Astrocyte (in vitro differentiated cells and primary cell): ENCODE results near the gene NFIA. TPM values are rescaled to one million over a fixed set of nuclear protein-coding genes. Genes with fewer than 3 reads are reported as not detected.
A peak's percentile ranks its signal among the peaks of the same experiment; 100 is the strongest.

Experiments used
- DNase-seq: peaks from one replicate; pipeline ENCODE4 v3.0.0-alpha.2; 2010; ENCODE audit warnings: low read depth
- FAIRE-seq: peaks from 2 replicates; lab custom pipeline; 2011; peaks lifted over from hg19 to GRCh38; lab: Jason Lieb, UNC
- H2AFZ ChIP-seq: 2 replicates; pipeline ENCODE4 v1.6.0; 2012; ENCODE audit warnings: low read depth, low read length, inconsistent platforms
- H3K27ac ChIP-seq: 2 replicates; pipeline ENCODE4 v1.5.1; 2011; ENCODE audit warnings: low read depth, low read length, inconsistent platforms
- H3K27me3 ChIP-seq: 2 replicates; pipeline ENCODE4 v1.6.0; 2011; ENCODE audit warnings: low read length, inconsistent platforms; ENCODE audit not compliant: insufficient read depth
- H3K36me3 ChIP-seq: 2 replicates; pipeline ENCODE4 v1.5.1; 2011; ENCODE audit warnings: low read length, inconsistent platforms; ENCODE audit not compliant: insufficient read depth
- H3K4me1 ChIP-seq: 2 replicates; pipeline ENCODE4 v1.5.1; 2011; ENCODE audit warnings: low read length, inconsistent platforms; ENCODE audit not compliant: insufficient read depth
- H3K4me2 ChIP-seq: 2 replicates; pipeline ENCODE4 v1.6.0; 2012; ENCODE audit warnings: low read length, inconsistent platforms
- H3K4me3 ChIP-seq: 2 replicates; pipeline ENCODE4 v1.5.1; 2011; ENCODE audit warnings: low read depth, mild to moderate bottlenecking, low read length, inconsistent platforms; ENCODE audit not compliant: insufficient read depth
- H3K79me2 ChIP-seq: 2 replicates; pipeline ENCODE4 v1.6.0; 2012; ENCODE audit warnings: mild to moderate bottlenecking, low read length, inconsistent platforms; ENCODE audit not compliant: insufficient read depth
- H3K9ac ChIP-seq: 2 replicates; pipeline ENCODE4 v1.6.0; 2012; ENCODE audit warnings: mild to moderate bottlenecking, low read length, inconsistent platforms
- H3K9me3 ChIP-seq: 2 replicates; pipeline ENCODE4 v1.5.1; 2012; ENCODE audit warnings: low read depth, mild to moderate bottlenecking, low read length, inconsistent platforms; ENCODE audit not compliant: insufficient read depth
- H4K20me1 ChIP-seq: 2 replicates; pipeline ENCODE4 v1.6.0; 2012; ENCODE audit warnings: low read length, inconsistent platforms; ENCODE audit not compliant: insufficient read depth
- H3K27ac Mint-ChIP-seq: one replicate; pipeline ENCODE4 v1.8.0; 2021; ENCODE audit warnings: mild to moderate bottlenecking, mixed read lengths; ENCODE audit not compliant: unreplicated experiment
- H3K27me3 Mint-ChIP-seq: one replicate; pipeline ENCODE4 v1.8.0; 2021; ENCODE audit warnings: low read depth, mixed read lengths; ENCODE audit not compliant: unreplicated experiment
- H3K36me3 Mint-ChIP-seq: one replicate; pipeline ENCODE4 v1.8.0; 2021; ENCODE audit warnings: low read depth, mixed read lengths; ENCODE audit not compliant: unreplicated experiment
- H3K4me1 Mint-ChIP-seq: one replicate; pipeline ENCODE4 v1.8.0; 2021; ENCODE audit warnings: low read depth, mixed read lengths; ENCODE audit not compliant: unreplicated experiment
- H3K4me3 Mint-ChIP-seq: one replicate; pipeline ENCODE4 v1.8.0; 2021; ENCODE audit warnings: mild to moderate bottlenecking, moderate library complexity, mixed read lengths; ENCODE audit not compliant: unreplicated experiment
- H3K9me3 Mint-ChIP-seq: one replicate; pipeline ENCODE4 v1.8.0; 2021; ENCODE audit warnings: mild to moderate bottlenecking, mixed read lengths; ENCODE audit not compliant: unreplicated experiment
- EZH2 ChIP-seq: IDR thresholded peaks from 2 replicates; pipeline ENCODE4 v1.6.1; 2012; ENCODE audit warnings: mild to moderate bottlenecking, low read length, inconsistent platforms; ENCODE audit not compliant: insufficient read depth
- total RNA-seq: library from RNA; stranded (reverse); gene quantifications from 2 replicates; pipeline ENCODE4 v1.2.1, GENCODE V29; 2021
- TF ChIP-seq, protein P1 (sequence below): IDR thresholded peaks from 2 replicates; pipeline ENCODE4 v1.5.1; 2011; ENCODE audit warnings: low read depth, mild to moderate bottlenecking, inconsistent platforms, low read length, moderate library complexity; ENCODE audit not compliant: insufficient read depth

Gene NFIA
- total RNA-seq, 1 donor from 2014 or later: 4.6 TPM

DNA sequence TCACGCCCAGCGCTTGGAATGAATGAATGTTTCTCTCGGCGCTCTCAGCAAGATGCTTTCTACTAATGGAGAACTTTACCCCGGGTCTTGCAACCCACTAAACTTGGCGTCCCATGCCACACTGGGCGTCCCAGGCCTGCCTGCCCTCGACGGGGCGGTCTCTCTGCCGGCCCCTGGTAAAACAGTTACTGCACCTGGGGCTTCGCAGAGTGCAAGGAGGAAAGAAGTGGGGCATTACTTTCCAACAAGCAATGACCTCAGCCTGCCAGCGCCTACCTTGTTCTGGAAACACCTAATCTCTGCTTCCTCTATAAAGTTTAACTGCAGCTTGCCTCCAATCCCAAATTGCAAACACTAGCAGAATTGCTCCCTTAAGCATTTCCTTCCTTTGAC, 27.8 kb upstream of the NFIA start:
- peaks cover 6% of the 10 kb centered on the region for H3K4me1 Mint-ChIP-seq
- H3K9me3 Mint-ChIP-seq: no peaks in the 10 kb centered on the region
- Histone ChIP-seq H3K9me3 (no peaks in the 10 kb centered on the region), H3K27me3 (peaks cover 57% of the 10 kb centered on the region), H3K79me2 (no peaks in the 10 kb centered on the region), H4K20me1 (peaks cover 7% of the 10 kb centered on the region), H3K4me1 (peaks cover 3% of the 10 kb centered on the region), H3K36me3 (no peaks in the 10 kb centered on the region), H2AFZ (no peak overlapping the region), H3K9ac (no peak overlapping the region), H3K4me2 (no peak overlapping the region), H3K4me3 (no peak overlapping the region), H3K27ac (no peak overlapping the region)
- TF ChIP-seq, protein P1, sequence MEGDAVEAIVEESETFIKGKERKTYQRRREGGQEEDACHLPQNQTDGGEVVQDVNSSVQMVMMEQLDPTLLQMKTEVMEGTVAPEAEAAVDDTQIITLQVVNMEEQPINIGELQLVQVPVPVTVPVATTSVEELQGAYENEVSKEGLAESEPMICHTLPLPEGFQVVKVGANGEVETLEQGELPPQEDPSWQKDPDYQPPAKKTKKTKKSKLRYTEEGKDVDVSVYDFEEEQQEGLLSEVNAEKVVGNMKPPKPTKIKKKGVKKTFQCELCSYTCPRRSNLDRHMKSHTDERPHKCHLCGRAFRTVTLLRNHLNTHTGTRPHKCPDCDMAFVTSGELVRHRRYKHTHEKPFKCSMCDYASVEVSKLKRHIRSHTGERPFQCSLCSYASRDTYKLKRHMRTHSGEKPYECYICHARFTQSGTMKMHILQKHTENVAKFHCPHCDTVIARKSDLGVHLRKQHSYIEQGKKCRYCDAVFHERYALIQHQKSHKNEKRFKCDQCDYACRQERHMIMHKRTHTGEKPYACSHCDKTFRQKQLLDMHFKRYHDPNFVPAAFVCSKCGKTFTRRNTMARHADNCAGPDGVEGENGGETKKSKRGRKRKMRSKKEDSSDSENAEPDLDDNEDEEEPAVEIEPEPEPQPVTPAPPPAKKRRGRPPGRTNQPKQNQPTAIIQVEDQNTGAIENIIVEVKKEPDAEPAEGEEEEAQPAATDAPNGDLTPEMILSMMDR: no peak
- no peak for TF ChIP-seq EZH2
- H3K36me3 Mint-ChIP-seq: no peaks in the 10 kb centered on the region
- H3K4me3 Mint-ChIP-seq: peak overlapping the region; percentile 45
- FAIRE-seq (no peak), DNase-seq (no peak)
- H3K27ac Mint-ChIP-seq: no peak overlapping the region
- peaks cover 63% of the 10 kb centered on the region for H3K27me3 Mint-ChIP-seq

DNA sequence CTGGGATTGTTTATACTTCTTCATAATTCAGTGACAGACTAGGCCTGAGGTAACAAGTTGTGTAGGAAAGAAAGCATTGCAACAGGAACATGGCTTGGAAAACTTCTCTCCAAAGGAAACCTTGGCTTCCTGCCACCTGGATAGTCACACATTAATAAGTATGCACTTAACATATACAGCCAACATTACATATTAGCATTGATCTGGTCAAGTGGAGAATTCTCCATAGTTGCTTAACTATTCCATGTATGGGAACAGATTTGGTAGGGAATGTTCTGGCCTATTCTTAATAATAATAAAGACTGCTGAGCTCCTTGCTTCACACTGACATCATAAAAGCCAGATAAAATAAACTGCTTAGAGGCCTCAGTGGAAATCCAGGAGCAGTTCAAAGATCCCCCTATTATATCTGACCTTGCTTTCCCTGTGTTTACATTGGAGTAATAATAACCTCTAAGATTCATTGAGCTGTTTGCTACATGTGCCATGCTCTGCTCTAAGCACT, 27.2 kb upstream of the NFIA start:
- Histone ChIP-seq H3K4me3 (no peak overlapping the region), H4K20me1 (peaks cover 7% of the 10 kb centered on the region), H3K4me2 (no peak overlapping the region), H3K79me2 (no peaks in the 10 kb centered on the region), H3K27me3 (peaks cover 57% of the 10 kb centered on the region), H3K9ac (no peak overlapping the region), H3K4me1 (peaks cover 3% of the 10 kb centered on the region), H2AFZ (no peak overlapping the region), H3K9me3 (no peaks in the 10 kb centered on the region), H3K27ac (no peak overlapping the region), H3K36me3 (no peaks in the 10 kb centered on the region)
- Mint-ChIP-seq H3K27ac (no peak overlapping the region), H3K9me3 (no peaks in the 10 kb centered on the region), H3K36me3 (no peaks in the 10 kb centered on the region), H3K4me3 (no peak overlapping the region), H3K4me1 (peaks cover 6% of the 10 kb centered on the region), H3K27me3 (peaks cover 63% of the 10 kb centered on the region)
- DNase-seq (no peak), FAIRE-seq (no peak)
- TF ChIP-seq, protein P1: no peak
- TF ChIP-seq EZH2: no peak

DNA sequence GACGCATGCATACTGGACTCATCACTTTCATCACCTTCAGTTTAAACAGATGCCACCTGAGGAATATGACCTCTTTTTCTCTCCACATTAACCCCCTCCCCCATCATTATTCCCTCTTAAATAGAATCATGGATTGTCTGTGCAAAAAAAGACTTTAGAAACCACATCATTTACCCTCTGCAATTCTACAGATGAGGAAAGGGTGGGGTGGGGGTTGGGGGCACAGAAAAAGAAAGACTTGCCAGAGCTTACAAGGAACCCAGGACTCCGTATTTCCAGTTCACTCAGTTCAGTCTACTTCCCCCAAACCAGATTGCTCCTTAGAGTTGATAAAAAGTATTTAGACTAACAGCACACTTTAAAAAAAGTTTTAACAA, 26.2 kb upstream of the NFIA start:
- peak overlapping the region; percentile 93 for H3K4me2 ChIP-seq
- H3K27me3 Mint-ChIP-seq: peaks cover 61% of the 10 kb centered on the region
- no peaks in the 10 kb centered on the region for H3K9me3 ChIP-seq
- DNase-seq: no peak
- FAIRE-seq: no peak
- H3K4me1 Mint-ChIP-seq: peaks cover 5% of the 10 kb centered on the region
- H3K27ac Mint-ChIP-seq: no peak overlapping the region
- peaks cover 53% of the 10 kb centered on the region for H3K27me3 ChIP-seq
- TF ChIP-seq, protein P1: no peak
- TF ChIP-seq EZH2: no peak
- H3K79me2 ChIP-seq: no peaks in the 10 kb centered on the region
- H3K36me3 Mint-ChIP-seq: no peaks in the 10 kb centered on the region
- H3K36me3 ChIP-seq: no peaks in the 10 kb centered on the region
- no peak overlapping the region for H2AFZ ChIP-seq
- no peak overlapping the region for H3K27ac ChIP-seq
- peaks cover 3% of the 10 kb centered on the region for H3K4me1 ChIP-seq
- peak overlapping the region; percentile 82 for H3K4me3 Mint-ChIP-seq
- H3K4me3 ChIP-seq: no peak overlapping the region
- peaks cover 7% of the 10 kb centered on the region for H4K20me1 ChIP-seq
- H3K9me3 Mint-ChIP-seq: no peaks in the 10 kb centered on the region
- no peak overlapping the region for H3K9ac ChIP-seq
